Measurements from ENCODE around the gene SMCO1. TPM values are rescaled to one million over a fixed set of nuclear protein-coding genes. Genes with fewer than 3 reads are reported as not detected.
"Not testable (repeated sequence)": the region's sequence is repeated elsewhere in the genome, so short reads cannot be mapped to it uniquely, and the experiment has no call there.

Gene SMCO1
- under 1 TPM in 1 of 4 donors, not detected in 3; 0.08 TPM for polyA plus RNA-seq (ENCODE audit: insufficient read length in 4 of 4)

GRCh38 chr3:196514913-196515621 is at the start of gene SMCO1:
Gene SMCO1 (minus strand): TSS chr3:196515346. CDS start chr3:196515209, 137 bp downstream.
- DNase-seq (ENCODE audit: low read depth in 4 of 4, low spot score in 3 of 4): no peak

GRCh38 chr3:196563721-196564225 is 48.6 kb upstream of the SMCO1 start:
- no peak for DNase-seq (ENCODE audit: low read depth in 4 of 4, low spot score in 3 of 4)

GRCh38 chr3:196559826-196560225 is 44.7 kb upstream of the SMCO1 start:
- no peak for DNase-seq (ENCODE audit: low read depth in 4 of 4, low spot score in 3 of 4)

- no peak for DNase-seq (ENCODE audit: low read depth in 4 of 4, low spot score in 3 of 4)
Observed at GRCh38 chr3:196558476-196558875, 43.3 kb upstream of the SMCO1 start.

DNA sequence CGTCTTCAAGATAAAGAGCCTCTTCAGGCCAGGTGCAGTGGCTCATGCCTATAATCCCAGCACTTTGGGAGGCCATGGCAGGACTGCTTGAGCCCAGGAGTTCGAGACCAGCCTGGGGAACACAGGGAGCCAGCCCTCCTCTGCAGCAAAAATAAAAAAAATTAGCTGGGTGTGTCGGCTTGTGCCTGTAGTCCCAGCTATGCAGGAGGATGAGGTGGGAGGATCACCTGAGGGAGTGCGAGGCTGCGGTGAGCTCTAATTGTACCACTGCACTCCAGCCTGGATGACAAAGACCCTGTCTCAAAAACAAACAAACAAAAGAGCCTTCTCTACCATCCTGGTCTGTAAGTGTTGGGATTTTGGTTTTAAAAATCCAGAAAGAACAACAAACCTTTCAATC is 42.1 kb upstream of the SMCO1 start:
- no peak for DNase-seq (ENCODE audit: low read depth in 4 of 4, low spot score in 3 of 4)

DNA sequence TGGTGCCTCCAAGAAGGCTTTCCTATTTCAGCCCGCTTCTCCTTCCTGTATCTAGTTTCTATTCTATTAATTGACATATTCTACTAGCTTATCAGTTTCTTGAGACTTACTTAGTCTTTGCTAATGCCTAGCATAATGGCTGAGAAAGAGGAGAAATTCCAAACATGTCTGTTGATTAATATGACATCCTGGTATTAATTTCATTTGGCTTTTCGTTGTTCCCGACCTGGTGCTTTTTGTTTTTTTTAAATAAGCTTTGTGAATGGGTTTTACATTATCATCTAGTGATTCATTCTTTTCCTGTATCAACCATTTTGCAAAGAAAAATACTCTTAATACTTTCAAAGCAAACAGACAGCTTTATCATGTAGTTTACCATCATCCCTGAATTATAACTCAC is 40.1 kb upstream of the SMCO1 start:
- no peak for DNase-seq (ENCODE audit: low read depth in 4 of 4, low spot score in 3 of 4)

DNA sequence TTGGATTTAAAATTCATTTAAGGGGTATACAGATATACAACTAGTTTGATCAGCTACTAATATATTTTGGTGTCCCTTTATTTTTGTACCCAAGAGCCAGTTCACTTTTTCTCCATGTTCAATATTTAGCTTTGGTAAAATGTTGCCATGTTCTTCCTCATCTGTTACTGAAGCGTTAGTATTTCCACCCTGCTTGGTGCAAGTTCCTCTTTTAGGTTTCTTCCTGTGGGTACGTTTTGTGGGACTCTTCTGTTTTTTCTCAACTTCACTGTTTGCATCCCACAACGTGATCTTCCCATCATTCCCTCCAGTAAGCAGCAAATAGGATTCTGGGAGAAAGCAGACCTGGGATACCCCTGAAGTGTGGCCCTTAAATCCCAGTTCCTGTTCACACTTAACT is 39.1 kb upstream of the SMCO1 start:
- DNase-seq (ENCODE audit: low read depth in 4 of 4, low spot score in 3 of 4): no peak

GRCh38 chr3:196553551-196553950 is 38.4 kb upstream of the SMCO1 start:
- DNase-seq (ENCODE audit: low read depth in 4 of 4, low spot score in 3 of 4): no peak

DNA sequence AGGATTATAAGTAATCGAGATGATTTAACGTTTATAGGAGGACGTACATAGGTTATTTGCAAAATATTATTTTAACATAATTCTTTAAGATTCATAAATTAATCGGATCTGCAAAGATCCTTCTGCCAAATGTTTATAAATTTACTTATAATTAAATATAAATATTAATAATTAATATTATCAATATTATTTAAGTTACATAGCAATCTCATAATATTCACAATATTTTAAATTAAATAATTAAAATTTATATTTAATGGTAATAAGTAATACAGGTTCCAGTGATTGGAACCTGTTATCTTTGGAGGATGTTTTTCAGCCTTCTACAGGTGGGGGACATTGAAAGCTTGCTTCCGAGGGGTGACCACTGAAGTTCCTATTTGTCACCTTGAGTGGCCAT is 37.1 kb upstream of the SMCO1 start:
- no peak for DNase-seq (ENCODE audit: low read depth in 4 of 4, low spot score in 3 of 4)

GRCh38 chr3:196550172-196550571 is 35.0 kb upstream of the SMCO1 start:
- not testable (repeated sequence) for DNase-seq (ENCODE audit: low read depth in 4 of 4, low spot score in 3 of 4)

DNA sequence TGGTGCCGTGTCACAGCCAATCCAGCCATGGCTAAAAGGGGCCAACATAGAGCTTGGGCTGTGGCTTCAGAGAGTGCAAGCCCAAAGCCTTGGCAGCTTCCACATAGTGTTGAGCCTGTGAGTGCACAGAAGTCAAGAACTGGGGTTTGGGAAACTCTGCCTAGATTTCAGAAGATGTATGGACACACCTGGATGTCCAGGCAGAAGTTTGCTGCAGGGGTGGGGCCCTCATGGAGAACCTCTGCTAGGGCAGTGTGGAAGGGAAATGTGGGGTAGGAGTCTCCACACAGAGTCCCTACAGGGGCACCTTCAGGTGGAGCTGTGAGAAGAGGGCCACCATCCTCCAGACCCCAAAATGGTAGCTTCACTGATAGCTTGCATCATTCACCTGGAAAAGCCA is 34.2 kb upstream of the SMCO1 start:
- not testable (repeated sequence) for DNase-seq (ENCODE audit: low read depth in 4 of 4, low spot score in 3 of 4)

- no peak for DNase-seq (ENCODE audit: low read depth in 4 of 4, low spot score in 3 of 4)
Observed at GRCh38 chr3:196547067-196547466, 31.9 kb upstream of the SMCO1 start.

DNA sequence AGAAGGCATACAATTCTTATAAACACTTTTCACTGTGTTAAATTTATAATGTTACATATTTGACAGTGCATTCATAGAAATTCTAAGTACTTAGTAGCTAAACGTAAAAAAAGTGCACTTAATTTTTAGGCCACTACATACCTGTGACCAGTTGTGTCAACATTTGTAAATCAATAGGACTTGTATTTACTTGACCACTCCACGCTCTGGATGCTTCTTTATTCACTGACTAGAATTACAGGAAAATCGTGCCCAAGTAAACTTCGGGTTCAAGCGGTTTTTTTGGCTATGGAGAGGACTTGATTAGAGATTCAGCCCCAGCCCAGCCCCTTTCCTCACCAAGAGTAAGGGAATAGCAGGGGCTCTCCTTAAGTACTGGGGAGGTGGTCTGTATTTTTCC is 31.4 kb upstream of the SMCO1 start:
- no peak for DNase-seq (ENCODE audit: low read depth in 4 of 4, low spot score in 3 of 4)

DNA sequence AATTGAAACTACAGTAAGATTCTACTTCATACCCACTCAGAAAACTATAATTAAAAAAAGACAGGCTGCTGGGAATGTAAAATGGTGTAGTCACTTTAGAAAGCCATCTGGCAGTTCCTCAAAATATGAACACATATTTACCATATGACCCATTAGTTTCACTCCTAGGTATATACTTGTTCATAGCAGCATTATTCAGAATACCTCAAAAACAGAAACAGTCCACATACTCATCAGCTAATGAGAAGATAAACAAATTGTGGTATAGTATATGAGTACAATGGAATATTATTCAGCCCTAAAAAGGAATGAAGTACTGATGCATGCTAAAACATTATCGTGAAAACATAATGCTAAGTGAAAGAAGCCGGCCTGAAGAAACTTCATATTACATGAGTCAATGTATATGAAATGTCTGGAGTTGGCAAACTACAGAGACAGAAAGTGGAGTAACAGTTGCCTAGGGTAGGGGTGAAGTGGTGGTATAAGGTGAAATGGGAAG is 29.4 kb upstream of the SMCO1 start:
- no peak for DNase-seq (ENCODE audit: low read depth in 4 of 4, low spot score in 3 of 4)

DNA sequence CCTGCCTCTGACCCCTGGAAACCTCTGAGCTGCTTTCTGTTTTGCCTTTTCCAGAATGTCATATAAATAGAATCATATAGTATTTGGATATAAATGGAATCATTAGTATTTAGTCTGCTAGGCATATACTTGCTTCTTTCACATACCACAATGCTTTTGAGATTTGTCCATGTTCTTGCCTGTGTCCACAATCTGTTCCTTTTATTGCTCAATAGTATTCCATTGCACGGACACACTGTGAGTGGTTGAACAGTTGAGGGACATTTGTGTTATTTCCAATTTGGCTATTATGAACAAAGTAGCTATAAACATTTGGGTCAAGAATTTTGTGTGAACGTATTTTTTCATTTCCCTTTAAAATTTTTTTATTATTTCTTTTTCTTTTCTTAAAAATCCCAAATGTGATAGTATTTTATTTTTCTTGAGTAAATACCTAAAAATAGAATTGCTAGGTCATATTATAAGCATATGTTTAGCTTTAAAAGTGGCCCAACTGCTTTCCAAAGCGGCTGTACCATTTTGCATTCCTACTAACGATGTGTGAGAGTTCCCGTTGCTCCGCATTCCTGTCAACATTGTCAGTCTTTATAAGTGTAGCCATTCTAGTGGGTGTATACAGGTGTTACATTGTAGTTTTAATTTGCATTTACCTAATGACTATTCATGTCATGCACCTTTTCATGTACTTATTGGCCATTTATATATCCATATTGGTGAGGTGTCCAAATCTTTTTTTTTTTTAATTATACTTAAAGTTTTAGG is 26.7 kb upstream of the SMCO1 start:
- DNase-seq (ENCODE audit: low read depth in 4 of 4, low spot score in 3 of 4): no peak

DNA sequence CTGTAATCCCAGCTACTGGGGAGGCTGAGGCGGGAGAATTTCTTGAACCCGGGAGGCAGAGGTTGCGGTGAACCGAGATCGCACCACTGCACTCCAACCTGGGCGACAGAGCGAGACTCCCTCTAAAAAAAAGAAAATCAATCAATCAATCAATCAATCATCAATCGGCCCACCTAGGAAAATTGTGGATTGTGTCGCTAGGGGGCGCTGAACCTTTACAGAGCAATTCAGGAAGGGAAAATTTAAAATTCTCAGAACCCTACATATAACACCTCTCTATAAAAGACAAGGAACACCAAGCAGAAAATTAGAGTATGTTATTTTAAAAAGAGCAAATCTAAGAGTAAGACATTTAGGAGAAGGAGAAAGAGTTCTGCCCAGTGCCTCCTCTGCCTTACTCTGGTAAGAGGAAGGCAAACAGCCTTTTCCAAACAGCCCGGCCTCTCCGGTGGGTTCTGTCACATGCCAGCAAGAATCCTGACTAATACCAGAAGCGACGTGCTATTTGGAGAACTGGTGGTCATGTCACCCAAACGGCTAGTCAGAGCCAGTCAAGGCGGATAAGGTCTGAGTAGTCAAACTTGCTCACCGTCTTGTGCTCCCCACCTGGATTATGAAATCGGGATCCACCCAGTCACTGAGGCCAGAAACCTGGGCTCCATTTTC is 22.3 kb upstream of the SMCO1 start:
- DNase-seq (ENCODE audit: low read depth in 4 of 4, low spot score in 3 of 4): no peak

DNA sequence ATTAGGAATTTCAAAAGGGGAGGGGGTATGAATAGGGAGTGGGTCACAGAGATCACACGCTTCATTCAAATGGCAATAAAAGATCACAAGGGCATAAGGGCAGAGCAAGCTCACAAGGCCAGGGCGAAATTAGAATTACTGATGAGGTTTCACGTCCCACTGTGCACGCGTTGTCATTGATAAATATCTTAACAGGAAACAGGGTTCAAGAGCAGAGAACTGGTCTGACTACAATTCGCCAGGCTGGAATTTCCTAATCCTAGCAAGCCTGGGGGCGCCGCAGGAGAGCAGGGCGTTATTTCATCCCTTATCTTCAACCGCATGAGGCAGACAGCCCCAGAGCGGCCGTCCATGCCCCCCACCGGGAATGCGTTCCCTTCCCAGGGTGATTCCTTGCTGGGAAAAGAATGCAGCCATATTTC is 18.1 kb upstream of the SMCO1 start:
- no peak for DNase-seq (ENCODE audit: low read depth in 4 of 4, low spot score in 3 of 4)

- DNase-seq (ENCODE audit: low read depth in 4 of 4, low spot score in 3 of 4): no peak
Observed at GRCh38 chr3:196531418-196531817, 16.3 kb upstream of the SMCO1 start.

DNA sequence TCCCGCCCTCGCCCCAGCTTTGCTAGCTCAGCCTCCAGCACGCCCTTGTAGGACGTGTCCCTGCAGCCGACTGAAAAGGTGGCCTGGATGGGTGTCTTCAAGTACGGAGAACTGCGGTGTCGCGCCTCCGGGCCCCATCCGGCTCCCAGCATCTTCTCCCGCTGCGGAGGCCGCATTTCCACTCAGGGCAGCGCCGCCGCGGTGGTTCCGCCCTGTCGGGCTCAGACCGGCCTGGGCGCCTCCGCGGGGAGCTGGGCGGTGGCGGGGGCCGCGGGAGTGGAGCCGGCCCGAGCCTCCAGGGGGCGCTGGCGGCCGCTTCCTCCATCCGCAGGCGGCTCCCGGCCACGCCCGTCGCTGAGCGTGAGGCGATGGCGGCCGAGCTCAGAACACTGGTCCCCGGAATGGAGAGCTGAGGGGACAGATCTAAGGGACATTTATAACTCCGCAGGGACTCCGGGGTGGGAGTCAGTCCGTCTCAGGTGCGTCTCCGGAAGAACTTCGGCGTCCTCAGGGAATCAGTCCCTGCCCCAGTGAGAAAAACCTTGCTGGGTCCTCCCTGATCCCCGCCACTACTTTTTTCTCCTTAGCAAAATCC is 13.6 kb upstream of the SMCO1 start:
- DNase-seq (ENCODE audit: low read depth in 4 of 4, low spot score in 3 of 4): peak in 3 of 4 donors; percentile 36 to 55 (median 53)

DNA sequence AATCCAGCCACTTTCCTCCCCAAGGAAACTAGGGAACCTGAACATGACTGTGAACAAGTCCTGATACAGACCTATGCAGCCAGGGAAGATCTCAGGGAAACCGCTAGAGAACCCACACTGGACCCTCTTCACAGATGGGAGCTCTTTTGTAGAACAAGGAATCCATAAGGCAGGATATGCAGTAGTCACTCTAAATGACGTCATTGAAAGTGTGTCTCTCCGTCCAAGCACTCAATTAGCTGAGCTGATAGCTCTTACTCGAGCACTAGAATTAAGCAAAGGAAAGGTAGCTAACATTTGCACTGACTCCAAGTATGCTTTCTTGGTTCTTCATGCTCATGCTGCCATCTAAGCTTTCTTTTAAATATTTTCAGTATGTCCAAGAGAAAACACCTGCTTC is 10.0 kb upstream of the SMCO1 start:
- no peak for DNase-seq (ENCODE audit: low read depth in 4 of 4, low spot score in 3 of 4)

- DNase-seq (ENCODE audit: low read depth in 4 of 4, low spot score in 3 of 4): no peak
Observed at GRCh38 chr3:196524527-196524926, 9.4 kb upstream of the SMCO1 start.
